ENCODE data around the gene RNF175.
A peak's percentile ranks its signal among the peaks of the same experiment; 100 is the strongest.

The RNF175 gene

DNA sequence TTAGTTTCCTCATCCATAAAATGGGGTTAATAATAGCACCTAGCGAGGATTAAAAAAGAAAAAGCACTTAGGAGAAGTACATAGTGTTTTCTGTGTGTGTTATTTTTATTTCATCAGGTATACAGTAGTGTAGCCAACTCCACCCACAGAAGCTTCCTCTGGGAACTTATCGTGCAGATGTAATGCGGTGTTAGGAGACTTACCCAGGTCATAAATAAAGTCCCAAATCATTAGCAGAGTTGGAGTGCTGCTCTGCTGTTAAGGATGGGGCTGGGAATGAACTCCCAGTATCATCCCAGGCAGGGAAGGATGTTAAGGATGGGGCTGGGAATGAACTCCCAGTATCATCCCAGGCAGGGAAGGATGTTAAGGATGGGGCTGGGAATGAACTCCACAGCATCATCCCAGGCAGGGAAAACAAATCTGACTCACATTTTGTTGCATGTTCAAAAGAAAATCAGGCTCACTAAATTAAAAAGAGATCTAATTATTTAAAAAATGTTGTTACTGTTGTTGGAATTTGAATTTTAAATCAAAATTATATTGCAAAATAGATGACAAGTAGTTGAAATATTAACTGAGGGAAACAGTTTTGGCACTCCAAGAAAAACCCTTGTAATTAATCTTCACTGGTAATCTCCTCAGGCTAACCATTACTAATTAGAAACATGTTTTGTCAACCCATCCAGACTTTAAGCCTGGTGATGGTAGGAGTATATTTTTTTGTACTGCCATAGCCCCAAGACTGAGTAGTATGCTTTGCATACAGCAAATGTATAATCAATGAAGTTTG, 39.3 kb upstream of the RNF175 start:
- POLR2A ChIA-PET = no interaction called here
- DNase-seq (ENCODE audit: extremely low spot score) = no peak
- CTCF ChIA-PET = no interaction called here
- TF ChIP-seq, protein P1, sequence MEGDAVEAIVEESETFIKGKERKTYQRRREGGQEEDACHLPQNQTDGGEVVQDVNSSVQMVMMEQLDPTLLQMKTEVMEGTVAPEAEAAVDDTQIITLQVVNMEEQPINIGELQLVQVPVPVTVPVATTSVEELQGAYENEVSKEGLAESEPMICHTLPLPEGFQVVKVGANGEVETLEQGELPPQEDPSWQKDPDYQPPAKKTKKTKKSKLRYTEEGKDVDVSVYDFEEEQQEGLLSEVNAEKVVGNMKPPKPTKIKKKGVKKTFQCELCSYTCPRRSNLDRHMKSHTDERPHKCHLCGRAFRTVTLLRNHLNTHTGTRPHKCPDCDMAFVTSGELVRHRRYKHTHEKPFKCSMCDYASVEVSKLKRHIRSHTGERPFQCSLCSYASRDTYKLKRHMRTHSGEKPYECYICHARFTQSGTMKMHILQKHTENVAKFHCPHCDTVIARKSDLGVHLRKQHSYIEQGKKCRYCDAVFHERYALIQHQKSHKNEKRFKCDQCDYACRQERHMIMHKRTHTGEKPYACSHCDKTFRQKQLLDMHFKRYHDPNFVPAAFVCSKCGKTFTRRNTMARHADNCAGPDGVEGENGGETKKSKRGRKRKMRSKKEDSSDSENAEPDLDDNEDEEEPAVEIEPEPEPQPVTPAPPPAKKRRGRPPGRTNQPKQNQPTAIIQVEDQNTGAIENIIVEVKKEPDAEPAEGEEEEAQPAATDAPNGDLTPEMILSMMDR (IDR thresholded peaks at IDR 0.05; ENCODE audit: control extremely low read depth, extremely low read depth, low read depth, missing control alignments) = no peak

DNA sequence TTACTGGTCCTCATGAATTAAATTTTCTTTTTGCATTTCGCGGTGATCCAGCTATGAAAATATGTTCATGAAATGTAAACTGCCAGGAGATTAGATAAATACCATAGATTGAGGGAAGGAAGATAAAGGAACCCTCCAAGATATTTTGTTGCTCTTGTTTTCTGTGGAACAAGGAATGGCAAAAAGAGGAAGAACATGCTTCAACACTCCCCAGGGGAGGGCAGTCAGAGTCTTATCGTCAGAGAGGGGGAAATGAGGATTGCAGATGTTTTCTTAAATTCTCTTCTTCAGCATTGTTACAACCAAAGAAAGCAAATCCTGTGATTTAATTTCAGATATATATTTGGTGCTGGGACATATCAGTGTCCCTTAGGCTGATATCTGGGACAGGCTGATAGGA, 38.6 kb upstream of the RNF175 start:
- TF ChIP-seq, protein P1 (IDR thresholded peaks at IDR 0.05; ENCODE audit: control extremely low read depth, extremely low read depth, low read depth, missing control alignments) = no peak
- DNase-seq (ENCODE audit: extremely low spot score) = no peak
- CTCF ChIA-PET = no interaction called here
- POLR2A ChIA-PET = no interaction called here

GRCh38 chr4:153794006-153794405, 34.2 kb upstream of the RNF175 start:
- ChIA-PET CTCF (interaction anchor here (1.0 to 1.4 kb wide), 3 partner anchors 11 to 19 kb away, joined by 3 to 4 read pairs (median 3); no protein-coding TSS in a partner anchor), POLR2A (no interaction called here)
- TF ChIP-seq, protein P1 (IDR thresholded peaks at IDR 0.05; ENCODE audit: control extremely low read depth, extremely low read depth, low read depth, missing control alignments) = no peak
- DNase-seq (ENCODE audit: extremely low spot score) = no peak

- TF ChIP-seq, protein P1 (IDR thresholded peaks at IDR 0.05; ENCODE audit: control extremely low read depth, extremely low read depth, low read depth, missing control alignments) = no peak
- CTCF ChIA-PET = interaction anchor here (1.4 kb wide), 1 partner anchor 9 kb away, joined by 3 read pairs; no protein-coding TSS in a partner anchor
- POLR2A ChIA-PET = no interaction called here
Measured at GRCh38 chr4:153792618-153793247, 32.9 kb upstream of the RNF175 start.

DNA sequence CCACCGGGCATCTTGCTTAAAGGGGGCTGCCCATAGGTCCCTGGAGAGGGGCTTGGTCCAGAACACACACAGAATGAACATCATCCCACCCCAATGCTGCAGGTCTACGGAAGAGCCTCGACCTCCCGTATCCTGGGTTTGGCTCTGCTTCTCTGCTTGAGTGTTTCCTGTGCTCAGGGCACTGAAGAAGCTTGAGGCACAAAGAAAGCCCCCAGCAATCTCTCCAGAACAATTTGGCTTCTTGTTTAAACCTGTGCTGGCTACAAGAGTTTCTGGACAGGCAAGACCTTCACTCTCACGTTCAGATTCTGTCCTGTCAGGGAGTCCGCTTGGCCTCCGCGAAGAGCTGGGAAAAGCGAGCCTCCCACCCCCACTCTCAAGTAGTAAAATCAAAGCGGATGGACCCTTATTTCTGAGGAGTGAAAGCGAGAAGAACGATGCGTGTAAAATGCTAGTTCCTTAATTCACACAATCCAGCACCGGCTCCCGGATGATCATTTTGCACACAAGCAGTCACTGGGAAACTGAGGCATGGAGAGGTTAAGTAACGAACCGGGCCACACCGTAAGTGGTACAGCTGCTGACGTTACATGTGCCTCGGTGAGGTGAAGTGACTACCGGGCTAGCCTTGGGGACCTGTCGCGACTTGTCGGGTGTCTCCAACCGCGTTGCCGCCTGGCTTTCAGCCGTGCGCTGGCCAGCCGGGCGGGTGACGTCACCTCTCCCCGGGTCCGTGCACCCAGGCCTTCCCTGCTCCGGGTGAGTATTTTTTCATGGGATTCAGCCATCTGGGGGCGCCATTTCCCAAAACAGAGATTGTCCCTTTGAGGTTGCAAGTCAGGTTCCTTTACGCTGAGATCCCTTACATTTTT, 32.2 kb upstream of the RNF175 start:
- TF ChIP-seq, protein P1 (IDR thresholded peaks at IDR 0.05; ENCODE audit: control extremely low read depth, extremely low read depth, low read depth, missing control alignments) = no peak
- peak; percentile 25 for DNase-seq (ENCODE audit: extremely low spot score)
- ChIA-PET POLR2A (no interaction called here), CTCF (no interaction called here)

More at GRCh38 chr4:153792618-153793247, 32.9 kb upstream of the RNF175 start:
- DNase-seq (ENCODE audit: extremely low spot score) = no peak

GRCh38 chr4:153790962-153791551, 31.2 kb upstream of the RNF175 start:
- POLR2A ChIA-PET = no interaction called here
- DNase-seq (ENCODE audit: extremely low spot score) = peak; percentile 39
- CTCF ChIA-PET = no interaction called here
- TF ChIP-seq, protein P1 (IDR thresholded peaks at IDR 0.05; ENCODE audit: control extremely low read depth, extremely low read depth, low read depth, missing control alignments) = no peak
